Activated B cell treated with CpG ODN at 0.5 μM for 24 hours (primary cell): ENCODE results near the gene CCDC197. TPM values are rescaled to one million over a fixed set of nuclear protein-coding genes. Genes with fewer than 3 reads are reported as not detected.

Source experiments
- ATAC-seq: fragments of 200-7000 bp; cut with Tn5 transposase; one replicate; pipeline ENCODE4 v1.10.0; 2021; ENCODE audit warnings: low read depth, mild to moderate bottlenecking, moderate library complexity
- CTCF ChIA-PET: fragments of 350-600 bp; sonication (Branson Sonifier 250); formaldehyde crosslinking; loops from one replicate; lab custom pipeline; 2021; ENCODE audit warnings: antibody characterized with exemption; lab: Charles Lee
- POLR2A ChIA-PET: fragments of 350-600 bp; sonication (Branson Sonifier 250); formaldehyde crosslinking; loops from one replicate; lab custom pipeline; 2021; ENCODE audit warnings: antibody characterized with exemption; lab: Charles Lee
- DNase-seq: peaks from one replicate; pipeline ENCODE4 v3.0.0; 2022
- H3K27ac Mint-ChIP-seq: one replicate; pipeline ENCODE4 v1.8.0; 2020; ENCODE audit warnings: mixed read lengths
- H3K27me3 Mint-ChIP-seq: one replicate; pipeline ENCODE4 v1.8.0; 2021; ENCODE audit warnings: mixed read lengths
- H3K36me3 Mint-ChIP-seq: one replicate; pipeline ENCODE4 v1.8.0; 2021; ENCODE audit warnings: low read depth, mixed read lengths
- H3K4me1 Mint-ChIP-seq: one replicate; pipeline ENCODE4 v1.8.0; 2021; ENCODE audit warnings: mixed read lengths
- H3K4me3 Mint-ChIP-seq: one replicate; pipeline ENCODE4 v1.8.0; 2020; ENCODE audit warnings: mild to moderate bottlenecking, mixed read lengths
- H3K9me3 Mint-ChIP-seq: one replicate; pipeline ENCODE4 v1.8.0; 2020; ENCODE audit warnings: mixed read lengths
- intact Hi-C: fragments of 100-400 bp; cut with micrococcal nuclease; formaldehyde crosslinking; loops from one replicate; pipeline ENCODE4 v1.15.1; 2024
- total RNA-seq: library from RNA; stranded (reverse); gene quantifications from 2 replicates; pipeline ENCODE4 v1.2.3, GENCODE V29; 2022
- TF ChIP-seq, protein P1 (sequence below): fragments of 200-600 bp; IDR thresholded peaks from one replicate; pipeline ENCODE4 v1.8.0; 2022; ENCODE audit warnings: antibody characterized with exemption, mild to moderate bottlenecking

Gene CCDC197
- total RNA-seq, 1 donor from 2014 or later, result not detected

DNA sequence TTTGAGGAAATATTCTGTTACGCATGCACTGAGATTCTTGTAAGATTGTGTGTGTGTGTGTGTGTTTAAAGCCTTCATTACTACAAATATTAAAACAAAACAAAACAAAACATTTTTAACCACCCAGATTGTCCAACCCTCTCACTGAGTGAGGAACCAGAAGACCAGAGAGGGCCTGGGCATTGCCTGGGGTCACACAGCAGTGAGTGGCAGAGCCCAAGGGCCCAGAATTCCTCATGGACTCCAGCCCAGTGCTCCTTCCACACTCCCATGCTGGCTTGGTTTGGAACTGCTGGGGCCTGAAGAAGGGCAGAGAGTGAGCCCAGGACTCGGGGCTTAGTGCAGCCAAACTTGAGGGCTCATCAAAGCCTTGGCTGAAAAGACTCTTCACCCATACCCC, 27.4 kb downstream of the CCDC197 start:
- H3K4me3 Mint-ChIP-seq, result no peak overlapping the region
- no peaks in the 10 kb centered on the region for H3K9me3 Mint-ChIP-seq
- H3K4me1 Mint-ChIP-seq, result peaks cover 5% of the 10 kb centered on the region
- intact Hi-C loops, result no loop called here
- ChIA-PET POLR2A (no interaction called here), CTCF (interaction anchor here (1.3 kb wide), 1 partner anchor 156 kb away, joined by 3 read pairs; no protein-coding TSS in a partner anchor)
- no peaks in the 10 kb centered on the region for H3K36me3 Mint-ChIP-seq
- no peak overlapping the region for H3K27ac Mint-ChIP-seq
- peaks cover 26% of the 10 kb centered on the region for H3K27me3 Mint-ChIP-seq
- ATAC-seq (no peak), DNase-seq (no peak)
- TF ChIP-seq, protein P1, sequence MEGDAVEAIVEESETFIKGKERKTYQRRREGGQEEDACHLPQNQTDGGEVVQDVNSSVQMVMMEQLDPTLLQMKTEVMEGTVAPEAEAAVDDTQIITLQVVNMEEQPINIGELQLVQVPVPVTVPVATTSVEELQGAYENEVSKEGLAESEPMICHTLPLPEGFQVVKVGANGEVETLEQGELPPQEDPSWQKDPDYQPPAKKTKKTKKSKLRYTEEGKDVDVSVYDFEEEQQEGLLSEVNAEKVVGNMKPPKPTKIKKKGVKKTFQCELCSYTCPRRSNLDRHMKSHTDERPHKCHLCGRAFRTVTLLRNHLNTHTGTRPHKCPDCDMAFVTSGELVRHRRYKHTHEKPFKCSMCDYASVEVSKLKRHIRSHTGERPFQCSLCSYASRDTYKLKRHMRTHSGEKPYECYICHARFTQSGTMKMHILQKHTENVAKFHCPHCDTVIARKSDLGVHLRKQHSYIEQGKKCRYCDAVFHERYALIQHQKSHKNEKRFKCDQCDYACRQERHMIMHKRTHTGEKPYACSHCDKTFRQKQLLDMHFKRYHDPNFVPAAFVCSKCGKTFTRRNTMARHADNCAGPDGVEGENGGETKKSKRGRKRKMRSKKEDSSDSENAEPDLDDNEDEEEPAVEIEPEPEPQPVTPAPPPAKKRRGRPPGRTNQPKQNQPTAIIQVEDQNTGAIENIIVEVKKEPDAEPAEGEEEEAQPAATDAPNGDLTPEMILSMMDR, result no peak

DNA sequence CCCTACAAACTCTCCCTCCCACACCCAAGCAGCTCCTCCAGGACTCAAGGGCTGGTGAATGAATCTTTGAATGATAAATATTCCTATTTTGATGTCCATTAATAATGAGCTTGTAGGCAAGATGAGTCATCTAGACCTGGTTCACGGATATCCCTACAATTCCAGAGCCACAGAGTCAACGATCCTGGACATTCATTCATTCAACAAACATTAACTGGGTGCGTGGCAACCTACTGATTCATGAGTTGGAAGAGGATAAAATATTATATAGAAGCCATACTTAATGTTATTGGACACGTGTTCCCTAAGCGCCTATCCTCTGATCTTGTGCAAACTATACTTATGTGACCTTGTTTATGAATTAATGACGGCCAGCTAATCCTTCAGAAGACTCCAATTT, 28.6 kb downstream of the CCDC197 start:
- ATAC-seq, result no peak
- Mint-ChIP-seq H3K27me3 (peaks cover 29% of the 10 kb centered on the region), H3K36me3 (no peaks in the 10 kb centered on the region), H3K4me1 (peaks cover 5% of the 10 kb centered on the region), H3K4me3 (peak overlapping the region; percentile 78), H3K9me3 (no peaks in the 10 kb centered on the region), H3K27ac (no peak overlapping the region)
- intact Hi-C loops, result loop anchor here (1.0 kb wide), 2 partner anchors 54 to 56 kb away; partner anchors contain the start of genes DDX24 and IFI27L1
- DNase-seq, result no peak
- TF ChIP-seq, protein P1, result no peak
- POLR2A ChIA-PET, result interaction anchor here (0.6 to 1.5 kb wide), 2 partner anchors 40 to 55 kb away, joined by 4 read pairs; partner anchors contain the start of genes DDX24 and IFI27L1
- CTCF ChIA-PET, result interaction anchor here (0.9 to 1.3 kb wide), 5 partner anchors 11 to 155 kb away, joined by 3 to 5 read pairs (median 3); no protein-coding TSS in a partner anchor

DNA sequence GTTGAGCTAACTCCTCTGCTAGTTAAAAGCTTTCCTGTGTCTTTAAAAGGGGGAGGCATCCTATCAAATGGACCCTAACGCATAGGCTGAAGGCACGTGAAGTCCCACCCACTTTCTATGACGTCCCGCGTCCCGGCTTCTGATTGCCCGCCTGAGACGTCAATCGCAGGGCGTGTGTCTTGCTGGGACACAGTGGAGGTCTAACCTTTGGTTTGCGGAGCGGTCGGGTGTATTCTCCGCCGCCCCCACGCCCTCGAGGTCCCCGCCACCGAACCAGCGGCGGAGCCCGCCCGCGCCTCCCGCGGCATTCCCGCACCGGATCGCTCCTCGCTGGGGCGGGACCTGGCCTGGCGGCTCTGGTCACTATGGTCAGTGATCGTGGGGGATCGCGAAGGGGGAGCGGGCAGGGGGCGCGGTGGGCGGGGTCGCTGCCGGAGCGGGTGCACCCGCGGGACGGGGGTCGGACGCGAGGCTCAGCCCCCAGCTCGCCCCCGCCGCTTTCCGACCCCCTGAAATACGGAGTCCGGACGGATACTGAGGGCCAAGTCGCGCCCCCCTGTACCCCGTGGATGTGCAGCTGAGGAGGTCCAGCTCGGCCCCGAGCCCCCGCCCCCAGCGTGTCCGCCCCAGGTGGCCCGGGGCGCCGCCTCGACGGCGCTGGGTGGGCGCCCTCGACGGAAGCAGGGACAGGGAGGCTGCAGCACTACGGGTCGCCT, 29.2 kb downstream of the CCDC197 start, which contains the start of gene OTUB2:
Gene OTUB2 (plus strand): TSS at position 168 of the 716 bp plus-strand sequence. CDS start 198 bp downstream, at position 366.
- no peaks in the 10 kb centered on the region for H3K9me3 Mint-ChIP-seq
- ATAC-seq (peak; percentile 100), DNase-seq (peak; percentile 90)
- ChIA-PET POLR2A (interaction anchor here (1.5 kb wide), 1 partner anchor 55 kb away, joined by 4 read pairs; the partner anchor contains the start of genes DDX24 and IFI27L1), CTCF (interaction anchor here (0.9 to 1.3 kb wide), 5 partner anchors 10 to 154 kb away, joined by 3 to 5 read pairs (median 3); no protein-coding TSS in a partner anchor)
- H3K27ac Mint-ChIP-seq, result no peak within 1 kb of the TSS
- H3K4me3 Mint-ChIP-seq, result peak within 1 kb of the TSS; percentile 78
- H3K36me3 Mint-ChIP-seq, result no peaks in the 10 kb centered on the region
- H3K27me3 Mint-ChIP-seq, result peaks cover 29% of the 10 kb centered on the region
- TF ChIP-seq, protein P1, result no peak
- intact Hi-C loops, result loop anchor here (1.0 kb wide), 2 partner anchors 55 kb away; partner anchors contain the start of genes DDX24 and IFI27L1
- H3K4me1 Mint-ChIP-seq, result peaks cover 5% of the 10 kb centered on the region

DNA sequence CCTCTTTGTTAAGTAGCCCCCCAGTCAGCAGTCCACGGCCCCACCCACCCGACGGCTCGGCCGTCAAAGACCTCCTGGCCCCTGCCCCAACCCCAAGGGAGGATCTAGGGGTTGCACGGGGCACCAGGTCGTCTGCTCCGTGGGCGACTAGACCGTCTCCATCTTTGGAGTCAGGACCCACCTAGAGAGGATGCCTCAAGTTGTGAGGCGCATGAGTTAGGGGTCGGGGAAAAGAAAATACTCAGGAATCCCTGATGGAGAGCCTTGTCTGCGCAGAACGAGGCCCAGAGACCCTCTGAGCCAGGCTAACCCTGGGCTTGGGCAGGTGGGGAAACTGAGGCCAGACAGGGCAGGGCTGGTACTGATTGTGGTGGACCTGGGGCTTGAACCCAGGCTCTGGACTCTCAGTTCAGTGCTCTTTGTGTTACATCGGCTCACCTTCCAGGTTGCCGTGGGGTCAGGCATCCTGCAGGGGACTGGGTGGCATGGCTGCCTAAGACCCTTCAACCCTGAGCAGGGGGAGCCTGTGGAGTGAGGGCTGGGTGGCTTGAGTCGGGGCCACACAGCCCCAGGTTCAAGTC, 29.9 kb downstream of the CCDC197 start:
- ATAC-seq (no peak), DNase-seq (no peak)
- Mint-ChIP-seq H3K4me3 (peak overlapping the region; percentile 50), H3K9me3 (no peaks in the 10 kb centered on the region), H3K27me3 (peaks cover 29% of the 10 kb centered on the region), H3K4me1 (peaks cover 5% of the 10 kb centered on the region), H3K27ac (no peak overlapping the region), H3K36me3 (no peaks in the 10 kb centered on the region)
- intact Hi-C loops, result loop anchor here (1.0 kb wide), 2 partner anchors 54 to 56 kb away; partner anchors contain the start of genes DDX24 and IFI27L1
- TF ChIP-seq, protein P1, result no peak
- ChIA-PET POLR2A (interaction anchor here (1.5 kb wide), 1 partner anchor 54 kb away, joined by 4 read pairs; the partner anchor contains the start of genes DDX24 and IFI27L1), CTCF (interaction anchor here (0.9 to 1.7 kb wide), 3 partner anchors 10 to 87 kb away, joined by 3 to 8 read pairs (median 5); no protein-coding TSS in a partner anchor)
